Esophagus squamous epithelium (tissue), 4 donors: ENCODE measurements around the gene TBC1D1.

Source experiments
- CTCF ChIP-seq, 6 experiments: fragments of 450-650 bp in 4 of 6; fragments of 200-600 bp in 2 of 6; sonication (generic) in 2 of 6; IDR thresholded peaks; one replicate each; pipeline ENCODE4 v1.5.1; 2016 to 2019; ENCODE audit warnings: antibody characterized with exemption in 6 of 6, mild to moderate bottlenecking in 4 of 6, moderate library complexity in 4 of 6
- POLR2A ChIP-seq, 4 donors: fragments of 450-650 bp; IDR thresholded peaks; one replicate each; pipeline ENCODE4 v1.6.1; 2017; ENCODE audit warnings: antibody characterized with exemption in 4 of 4, mild to moderate bottlenecking in 4 of 4, moderate library complexity in 3 of 4

GRCh38 chr4:38046727-38047489, 156.0 kb downstream of the TBC1D1 start:
- no peak for TF ChIP-seq CTCF (IDR thresholded peaks at IDR 0.05)
- TF ChIP-seq POLR2A (IDR thresholded peaks at IDR 0.05), result no peak
